H1 (cell line): ENCODE results near the gene GRAMD1C.
"Not testable (repeated sequence)": the region's sequence is repeated elsewhere in the genome, so short reads cannot be mapped to it uniquely, and the experiment has no call there.

Experiments
- BRCA1 ChIP-seq: IDR thresholded peaks from 2 replicates; pipeline ENCODE4 v1.6.1; 2012; ENCODE audit warnings: low read depth, low read length, improper control_type of control experiment
- CEBPB ChIP-seq: IDR thresholded peaks from 2 replicates; pipeline ENCODE4 v1.6.1; 2012; ENCODE audit warnings: low read depth, low read length
- CTCF ChIP-seq, 3 experiments: IDR thresholded peaks; 1 replicate in 2 of 3; 2 replicates in 1 of 3; pipeline versions ENCODE4 v1.5.1 to v1.6.1; 2011; ENCODE audit warnings: low read length in 3 of 3, mild to moderate bottlenecking in 3 of 3, inconsistent platforms in 2 of 3, low read depth in 1 of 3, moderate library complexity in 1 of 3; ENCODE audit not compliant: insufficient read depth in 1 of 3; ENCODE audit errors: control extremely low read depth in 1 of 3
- HDAC6 ChIP-seq: IDR thresholded peaks from one replicate; pipeline ENCODE4 v1.7.1; 2012; ENCODE audit warnings: low read depth, mild to moderate bottlenecking, inconsistent platforms, low read length, moderate library complexity
- MAX ChIP-seq: IDR thresholded peaks from 2 replicates; pipeline ENCODE4 v1.6.1; 2012; ENCODE audit warnings: inconsistent platforms
- POLR2A ChIP-seq, 2 experiments: IDR thresholded peaks; 1 replicate in 1 of 2; 2 replicates in 1 of 2; pipeline ENCODE4 v1.6.1; 2011; ENCODE audit warnings: low read depth in 2 of 2, low read length in 2 of 2, mild to moderate bottlenecking in 2 of 2; ENCODE audit errors: control extremely low read depth in 1 of 2
- RAD21 ChIP-seq, 2 experiments: IDR thresholded peaks in 1 of 2; conservative IDR thresholded peaks in 1 of 2; 2 replicates each; pipeline ENCODE4 v1.6.1; 2011; ENCODE audit warnings: low read depth in 2 of 2, low read length in 2 of 2, improper control_type of control experiment in 1 of 2, inconsistent platforms in 1 of 2, mild to moderate bottlenecking in 1 of 2, moderate library complexity in 1 of 2
- RNF2 ChIP-seq: fragments of 200-900, 300-1000 bp; sonication (generic); IDR thresholded peaks from 2 replicates; pipeline ENCODE4 v1.7.1; 2016; ENCODE audit warnings: borderline replicate concordance, low read depth, mild to moderate bottlenecking, antibody characterized with exemption, low read length; ENCODE audit not compliant: poor library complexity, severe bottlenecking; ENCODE audit errors: missing control alignments
- SIX5 ChIP-seq: IDR thresholded peaks from 2 replicates; pipeline ENCODE4 v1.6.1; 2011; ENCODE audit warnings: mild to moderate bottlenecking, low read depth, low read length
- TAF1 ChIP-seq: IDR thresholded peaks from 2 replicates; pipeline ENCODE4 v1.6.1; 2011; ENCODE audit warnings: mild to moderate bottlenecking, low read depth, low read length
- TBP ChIP-seq: IDR thresholded peaks from 2 replicates; pipeline ENCODE4 v1.6.1; 2011; ENCODE audit warnings: low read depth, low read length, improper control_type of control experiment
- YY1 ChIP-seq: IDR thresholded peaks from 2 replicates; pipeline ENCODE4 v1.6.1; 2011; ENCODE audit warnings: low read depth, mild to moderate bottlenecking, low read length

- not testable (repeated sequence) for TF ChIP-seq TBP; POLR2A (IDR thresholded peaks at IDR 0.05; ENCODE audit: control extremely low read depth in 1 of 2, low read depth in 2 of 2, low read length in 2 of 2); HDAC6; CEBPB; YY1; MAX; CTCF (IDR thresholded peaks at IDR 0.05; ENCODE audit: control extremely low read depth in 1 of 3, insufficient read depth in 1 of 3, low read depth in 1 of 3, low read length in 3 of 3); BRCA1; RNF2; TAF1; RAD21 (IDR thresholded peaks at IDR 0.05 in 1 of 2, conservative IDR thresholded peaks at IDR 0.05 in 1 of 2; ENCODE audit: low read depth in 2 of 2, low read length in 2 of 2); SIX5
Observed at GRCh38 chr3:113850391-113850790, 11.8 kb downstream of the GRAMD1C start.
